Epithelial cell of prostate (primary cell): Measurements from ENCODE around the gene CROCC.
"Not testable (repeated sequence)": the region's sequence is repeated elsewhere in the genome, so short reads cannot be mapped to it uniquely, and the experiment has no call there.

Experiments used
- DNase-seq: peaks from one replicate; pipeline ENCODE4 v3.0.0-alpha.2; 2011; ENCODE audit warnings: low read depth, low spot score
- H3K27ac ChIP-seq: fragments of 450-650 bp; 2 replicates; pipeline ENCODE4 v1.5.1; 2017; ENCODE audit warnings: mild to moderate bottlenecking

Gene CROCC

GRCh38 chr1:16921391-16922185 lies at the start of gene CROCC:
Gene CROCC, plus strand, starts transcription at chr1:16921931. Its CDS starts 88 bp downstream, at chr1:16922019.
- DNase-seq = no peak

GRCh38 chr1:16872152-16873075 lies 49.3 kb upstream of the CROCC start:
- DNase-seq = peak; percentile 36
- H3K27ac ChIP-seq = not testable (repeated sequence)

More at GRCh38 chr1:16921391-16922185, at the start of gene CROCC:
- H3K27ac ChIP-seq = no peak within 1 kb of the TSS

- not testable (repeated sequence) for H3K27ac ChIP-seq, DNase-seq
Observed at GRCh38 chr1:16873076-16873879, 48.5 kb upstream of the CROCC start.

- H3K27ac ChIP-seq, DNase-seq: not testable (repeated sequence)
Observed at GRCh38 chr1:16874968-16875765, 46.6 kb upstream of the CROCC start.

GRCh38 chr1:16881742-16882141 lies 40.0 kb upstream of the CROCC start:
- DNase-seq, H3K27ac ChIP-seq: not testable (repeated sequence)

GRCh38 chr1:16882986-16883385 lies 38.7 kb upstream of the CROCC start:
- H3K27ac ChIP-seq = no peak overlapping the region
- DNase-seq = no peak

- H3K27ac ChIP-seq = not testable (repeated sequence)
Observed at GRCh38 chr1:16884487-16884886, 37.2 kb upstream of the CROCC start.

GRCh38 chr1:16886860-16887605 lies 34.7 kb upstream of the CROCC start:
- H3K27ac ChIP-seq = no peak overlapping the region
- no peak for DNase-seq

More at GRCh38 chr1:16884487-16884886, 37.2 kb upstream of the CROCC start:
- DNase-seq = not testable (repeated sequence)

- H3K27ac ChIP-seq = peak overlapping the region; percentile 51
Observed at GRCh38 chr1:16888860-16889816, 32.6 kb upstream of the CROCC start.

GRCh38 chr1:16890539-16891021 lies 31.2 kb upstream of the CROCC start:
- not testable (repeated sequence) for DNase-seq

More at GRCh38 chr1:16888860-16889816, 32.6 kb upstream of the CROCC start:
- DNase-seq = no peak

GRCh38 chr1:16891057-16891456 lies 30.7 kb upstream of the CROCC start:
- H3K27ac ChIP-seq, DNase-seq: not testable (repeated sequence)

More at GRCh38 chr1:16890539-16891021, 31.2 kb upstream of the CROCC start:
- H3K27ac ChIP-seq = not testable (repeated sequence)

GRCh38 chr1:16892978-16893525 lies 28.7 kb upstream of the CROCC start:
- not testable (repeated sequence) for H3K27ac ChIP-seq, DNase-seq

- DNase-seq, H3K27ac ChIP-seq: not testable (repeated sequence)
Observed at GRCh38 chr1:16893796-16894195, 27.9 kb upstream of the CROCC start.

- not testable (repeated sequence) for H3K27ac ChIP-seq, DNase-seq
Observed at GRCh38 chr1:16894338-16894737, 27.4 kb upstream of the CROCC start.

GRCh38 chr1:16895233-16895597 lies 26.5 kb upstream of the CROCC start:
- not testable (repeated sequence) for DNase-seq
- H3K27ac ChIP-seq = peak overlapping the region; percentile 69

GRCh38 chr1:16895598-16896315 lies 26.0 kb upstream of the CROCC start, which contains the start of gene RNU1-2:
Gene RNU1-2, plus strand, starts transcription at chr1:16895980.
- peak within 1 kb of the TSS; percentile 69 for H3K27ac ChIP-seq
- peak; percentile 100 for DNase-seq
